GM13977 (cell line): ENCODE measurements around the gene DCX.

ENCODE experiments used
- DNase-seq: peaks from one replicate; pipeline ENCODE4 v3.0.0; 2012; ENCODE audit warnings: low spot score
- in situ Hi-C: fragments of 300-500 bp; cut with MboI; formaldehyde crosslinking; loops from one replicate; pipeline ENCODE4 v1.12.0; 2022; ENCODE audit warnings: low sequenced_read_pairs, low pct_unique_long_range_greater_than_20kb, mixed read lengths, inconsistent platforms; ENCODE audit not compliant: unreplicated experiment
- TF ChIP-seq, protein P1 (sequence below): IDR thresholded peaks from 2 replicates; pipeline ENCODE4 v1.5.1; 2012; ENCODE audit warnings: mild to moderate bottlenecking, control low read depth; ENCODE audit not compliant: insufficient read depth; ENCODE audit errors: extremely low read depth, missing control alignments

Gene DCX

DNA sequence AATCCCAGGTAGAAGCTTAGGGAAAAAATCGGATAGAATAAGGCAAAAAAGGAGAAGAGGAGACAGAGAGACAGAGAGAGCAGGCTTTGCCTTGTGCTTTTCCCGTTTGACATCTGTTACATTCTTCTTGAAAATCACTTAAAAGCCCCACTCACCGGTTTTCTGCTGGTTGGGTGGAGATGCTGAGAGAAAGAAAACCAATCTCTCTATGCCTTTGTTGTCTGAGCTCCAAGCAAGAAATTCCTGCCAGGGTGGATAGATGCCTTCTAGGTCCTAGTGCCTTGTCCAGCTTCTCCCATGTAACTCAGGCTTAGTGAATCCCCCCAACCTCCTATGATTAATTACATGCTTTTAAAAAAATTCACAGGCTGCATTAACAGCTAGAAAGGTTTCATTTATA, at the start of gene DCX:
TSS of gene DCX (minus strand) at position 210 of the 400 bp plus-strand sequence. CDS start 1,794 bp downstream, outside the sequence.
- in situ Hi-C loops, result no loop called here
- TF ChIP-seq, protein P1, sequence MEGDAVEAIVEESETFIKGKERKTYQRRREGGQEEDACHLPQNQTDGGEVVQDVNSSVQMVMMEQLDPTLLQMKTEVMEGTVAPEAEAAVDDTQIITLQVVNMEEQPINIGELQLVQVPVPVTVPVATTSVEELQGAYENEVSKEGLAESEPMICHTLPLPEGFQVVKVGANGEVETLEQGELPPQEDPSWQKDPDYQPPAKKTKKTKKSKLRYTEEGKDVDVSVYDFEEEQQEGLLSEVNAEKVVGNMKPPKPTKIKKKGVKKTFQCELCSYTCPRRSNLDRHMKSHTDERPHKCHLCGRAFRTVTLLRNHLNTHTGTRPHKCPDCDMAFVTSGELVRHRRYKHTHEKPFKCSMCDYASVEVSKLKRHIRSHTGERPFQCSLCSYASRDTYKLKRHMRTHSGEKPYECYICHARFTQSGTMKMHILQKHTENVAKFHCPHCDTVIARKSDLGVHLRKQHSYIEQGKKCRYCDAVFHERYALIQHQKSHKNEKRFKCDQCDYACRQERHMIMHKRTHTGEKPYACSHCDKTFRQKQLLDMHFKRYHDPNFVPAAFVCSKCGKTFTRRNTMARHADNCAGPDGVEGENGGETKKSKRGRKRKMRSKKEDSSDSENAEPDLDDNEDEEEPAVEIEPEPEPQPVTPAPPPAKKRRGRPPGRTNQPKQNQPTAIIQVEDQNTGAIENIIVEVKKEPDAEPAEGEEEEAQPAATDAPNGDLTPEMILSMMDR, result no peak
- DNase-seq, result no peak

DNA sequence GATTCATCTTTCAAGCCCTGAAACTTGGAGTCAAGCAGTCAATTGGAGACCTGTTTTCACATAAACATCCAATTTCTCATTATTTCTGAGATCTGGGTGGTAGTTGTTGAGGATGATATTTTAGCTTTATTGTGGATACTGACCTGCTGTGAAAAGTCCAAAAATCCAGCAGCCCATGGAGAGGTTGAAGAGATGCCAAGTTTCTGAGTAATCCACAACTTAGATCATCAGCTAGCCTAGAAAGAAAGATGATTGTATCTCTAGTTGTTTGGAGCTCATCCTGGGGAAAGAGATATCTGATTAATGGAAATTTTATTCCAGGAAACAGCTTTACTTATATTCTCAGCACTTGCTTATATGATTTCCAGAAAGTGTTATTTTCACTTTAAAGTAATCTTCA, 48.6 kb upstream of the DCX start:
- no peak for DNase-seq
- in situ Hi-C loops, result no loop called here
- TF ChIP-seq, protein P1, result no peak

DNA sequence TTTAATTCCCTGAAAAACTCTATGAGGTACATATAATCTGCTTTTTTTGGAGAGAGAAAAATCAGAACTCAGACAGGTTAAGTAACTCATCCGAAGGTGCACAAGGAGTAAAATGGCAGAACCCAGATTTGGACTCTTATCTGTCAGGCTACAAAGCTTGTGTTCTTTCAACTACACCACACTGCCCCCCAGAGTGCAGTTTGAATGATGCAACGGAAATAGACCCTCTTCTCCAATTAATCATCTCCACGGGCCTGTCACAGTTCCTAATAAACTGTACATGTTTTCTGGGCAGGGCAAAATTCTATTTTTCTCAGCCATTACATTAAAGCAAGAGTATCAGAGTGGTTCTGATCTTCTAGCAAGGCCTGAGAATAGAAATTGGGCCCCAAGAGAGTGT, 35.3 kb upstream of the DCX start:
- peak; percentile 13 for DNase-seq
- TF ChIP-seq, protein P1, result peak; percentile 51
- in situ Hi-C loops, result no loop called here

DNA sequence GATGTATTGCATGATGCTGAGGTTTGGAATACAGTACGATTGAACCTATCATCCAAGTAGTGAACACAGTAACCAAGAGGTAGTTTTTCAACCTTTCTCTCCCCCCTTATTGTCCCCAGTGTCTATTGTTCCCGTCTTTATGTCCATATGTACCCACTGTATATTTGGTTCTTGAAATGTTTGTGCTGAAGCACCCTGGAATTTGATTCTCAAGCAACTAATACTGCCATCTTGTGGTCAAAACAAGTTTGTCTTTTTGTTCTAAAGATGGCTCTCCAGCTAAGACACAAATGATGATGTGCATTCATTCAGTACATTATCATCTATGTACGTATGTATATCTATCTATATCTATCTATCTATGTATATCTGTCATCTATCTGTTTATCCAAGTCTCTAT, 33.5 kb upstream of the DCX start:
- in situ Hi-C loops, result no loop called here
- DNase-seq, result peak; percentile 23
- TF ChIP-seq, protein P1, result peak; percentile 61

DNA sequence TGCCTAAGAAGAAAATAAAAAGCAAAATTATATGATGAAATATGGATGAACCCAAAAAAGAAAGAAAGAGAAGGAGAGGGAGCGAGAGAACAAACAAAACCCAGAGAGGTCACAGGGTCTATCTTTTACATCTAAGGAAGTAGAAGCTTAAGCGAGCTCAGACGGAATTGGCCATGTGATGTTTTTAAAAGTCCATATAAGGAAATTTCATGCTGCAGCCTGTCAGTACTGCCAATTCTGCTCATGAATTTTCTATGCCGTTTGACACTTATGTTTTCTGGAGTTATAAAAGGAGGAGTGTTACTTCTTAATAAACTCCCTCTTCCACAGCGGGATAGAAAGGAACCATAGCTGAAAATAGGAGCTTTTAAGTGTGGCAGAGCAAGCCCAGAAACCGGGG, 32.9 kb upstream of the DCX start:
- DNase-seq, result no peak
- in situ Hi-C loops, result no loop called here
- TF ChIP-seq, protein P1, result no peak

DNA sequence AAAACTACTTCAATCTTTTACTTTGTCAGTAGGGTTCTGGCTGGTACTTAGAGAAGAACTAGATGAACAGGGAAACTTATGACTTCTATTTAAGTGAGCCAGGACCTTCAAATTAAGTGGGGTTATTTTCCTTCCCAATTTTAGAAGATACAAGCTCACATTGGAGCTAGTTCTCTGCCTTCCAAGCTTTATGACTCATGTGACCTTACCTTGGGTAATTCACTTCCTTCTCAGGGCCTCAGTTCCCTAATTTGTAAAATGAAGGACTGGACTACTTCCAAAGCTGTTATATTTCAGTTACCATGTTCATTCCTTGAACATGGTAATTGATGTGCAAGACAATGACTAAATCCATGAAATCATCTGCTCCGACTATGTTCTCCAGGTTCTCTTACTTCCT, 32.0 kb upstream of the DCX start:
- in situ Hi-C loops, result no loop called here
- no peak for DNase-seq
- TF ChIP-seq, protein P1, result no peak

DNA sequence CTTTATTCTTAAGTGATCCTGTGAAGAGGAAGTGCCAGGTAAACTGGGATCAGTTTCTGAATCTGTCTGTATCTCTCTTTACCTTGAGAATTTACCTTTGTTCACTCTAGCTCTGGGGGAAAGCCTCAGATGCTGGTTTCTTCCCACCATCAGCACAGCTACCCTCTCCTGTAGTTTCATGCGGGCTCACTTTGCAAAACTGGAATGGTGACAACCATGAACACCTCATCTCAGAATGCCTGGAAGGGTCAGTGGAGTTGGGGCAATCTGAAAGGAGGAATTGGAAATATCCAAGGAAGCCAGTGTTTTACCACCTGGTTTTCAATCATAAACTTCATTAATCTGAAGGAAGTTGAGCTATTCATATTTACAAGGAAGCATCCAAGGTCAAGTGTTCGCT, 30.8 kb upstream of the DCX start:
- in situ Hi-C loops, result no loop called here
- TF ChIP-seq, protein P1, result no peak
- DNase-seq, result no peak
